GM21390 (cell line): Measurements from ENCODE around the gene MIB2.
"Not testable (repeated sequence)": the region's sequence is repeated elsewhere in the genome, so short reads cannot be mapped to it uniquely, and the experiment has no call there.

Experiments
- ATAC-seq: cut with Tn5 transposase; IDR thresholded peaks from one replicate; pipeline ENCODE4 v1.9.1; 2021; ENCODE audit not compliant: unreplicated experiment

MIB2 gene

DNA sequence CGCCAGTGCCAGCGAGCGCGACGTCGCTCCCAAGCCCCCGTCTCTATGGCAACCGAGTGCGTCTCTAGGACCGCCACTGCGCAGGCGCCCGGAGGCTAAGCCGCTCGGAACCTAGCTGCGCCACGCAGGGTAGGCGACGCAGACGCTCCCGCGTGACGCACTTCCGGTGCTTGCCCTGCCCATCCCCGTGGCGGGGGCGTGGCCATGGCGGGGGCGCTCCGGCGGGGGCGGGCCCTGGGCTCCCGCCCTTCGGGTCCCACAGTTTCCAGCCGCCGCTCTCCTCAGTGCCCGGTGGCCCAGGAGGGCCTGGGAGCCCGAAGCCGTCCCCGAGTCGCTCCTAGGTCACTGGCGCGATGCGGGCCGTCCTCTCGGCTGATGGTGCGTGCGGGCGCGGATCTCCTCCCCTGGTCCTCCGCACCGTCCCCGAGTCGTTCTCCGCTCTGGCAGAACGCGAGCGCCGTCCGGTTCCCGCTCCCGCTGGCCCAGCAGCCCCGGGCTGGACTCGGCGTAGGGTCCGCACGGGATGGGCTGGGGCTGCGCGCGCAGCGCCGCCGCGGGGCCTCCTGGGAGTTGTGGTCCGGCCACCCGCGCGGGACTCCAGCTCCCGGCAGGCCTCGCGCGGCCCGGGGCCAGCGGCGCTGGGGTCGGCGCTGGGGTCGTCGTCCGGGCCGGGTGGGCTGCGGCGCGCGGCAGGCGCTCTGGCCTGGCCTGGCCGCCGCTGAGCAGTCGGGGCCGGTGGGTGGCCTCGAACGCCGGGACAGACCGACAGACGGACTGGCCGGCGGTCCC lies at the start of gene MIB2:
MIB2 (plus strand) TSS at position 245 of the 789 bp plus-strand sequence. CDS start 7,953 bp downstream, outside the sequence.
- ATAC-seq: peak; percentile 80

DNA sequence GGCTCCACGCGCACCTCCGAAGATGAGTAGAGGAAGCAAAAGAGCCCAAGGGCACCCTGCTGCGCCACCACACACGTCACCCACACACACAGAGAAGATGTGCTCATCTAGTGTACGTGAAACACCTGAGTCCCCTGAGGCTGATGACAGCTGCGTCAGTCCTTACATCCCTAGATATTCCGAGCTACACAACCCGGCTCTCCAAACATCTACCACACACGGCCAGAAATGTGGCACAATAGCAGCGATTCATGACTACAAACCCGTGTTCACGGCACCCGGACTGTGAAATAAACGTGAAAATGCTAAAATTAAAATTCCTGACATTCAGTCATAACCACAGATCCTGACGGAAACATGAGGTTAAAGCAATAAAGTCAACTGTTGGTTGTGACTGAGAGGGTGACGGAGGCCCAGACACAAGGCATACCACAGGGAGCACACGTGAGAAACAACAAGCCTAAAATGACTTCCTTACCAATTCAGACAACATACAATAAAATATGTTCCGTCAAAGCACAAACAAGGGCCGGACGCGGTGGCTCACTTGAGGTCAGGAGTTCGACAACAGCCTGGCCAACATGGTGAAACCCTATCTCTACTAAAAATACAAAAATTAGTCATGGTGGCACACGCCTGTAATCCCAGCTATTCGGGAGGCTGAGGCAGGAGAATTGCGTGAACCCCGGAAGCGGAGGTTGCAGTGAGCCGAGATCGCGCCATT lies 48.0 kb upstream of the MIB2 start:
- no peak for ATAC-seq

DNA sequence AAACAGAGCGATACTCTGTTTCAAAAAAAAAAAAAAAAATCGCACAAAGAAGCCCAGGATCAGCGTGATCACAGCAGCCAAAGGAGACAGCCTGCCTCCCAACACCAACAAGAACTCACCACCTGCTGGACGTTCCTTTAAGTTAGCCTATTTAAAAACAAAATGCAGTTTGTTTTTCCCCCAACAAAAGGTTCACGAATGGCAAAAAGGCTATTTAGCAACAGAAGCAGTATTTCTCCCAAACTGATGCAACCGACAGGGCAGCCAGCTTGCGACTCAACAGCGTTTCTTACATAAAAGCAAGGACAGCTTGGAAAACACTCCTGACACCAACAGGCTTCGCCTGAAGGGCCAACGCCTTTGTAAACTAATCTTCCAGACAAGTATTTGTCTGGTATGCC lies 47.4 kb upstream of the MIB2 start:
- no peak for ATAC-seq

DNA sequence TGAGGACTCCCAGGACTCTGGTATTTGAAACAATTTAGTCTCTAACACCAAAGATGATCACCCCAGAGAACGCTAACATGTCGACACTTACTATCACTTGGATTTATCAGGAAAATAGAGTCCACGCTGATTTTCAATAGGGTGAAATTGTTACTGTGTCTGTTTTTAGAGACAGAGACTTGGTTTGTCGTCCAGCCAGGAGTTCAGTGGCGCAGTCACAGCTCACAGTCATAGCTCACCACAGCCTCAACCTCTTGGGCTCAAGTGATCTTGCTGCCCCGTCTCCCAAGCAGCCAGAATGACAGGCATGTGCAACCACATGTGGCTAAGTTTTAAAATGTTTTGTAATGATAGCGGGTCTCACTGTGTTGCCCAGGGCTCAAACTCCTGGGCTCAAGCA lies 46.0 kb upstream of the MIB2 start:
- ATAC-seq: no peak

DNA sequence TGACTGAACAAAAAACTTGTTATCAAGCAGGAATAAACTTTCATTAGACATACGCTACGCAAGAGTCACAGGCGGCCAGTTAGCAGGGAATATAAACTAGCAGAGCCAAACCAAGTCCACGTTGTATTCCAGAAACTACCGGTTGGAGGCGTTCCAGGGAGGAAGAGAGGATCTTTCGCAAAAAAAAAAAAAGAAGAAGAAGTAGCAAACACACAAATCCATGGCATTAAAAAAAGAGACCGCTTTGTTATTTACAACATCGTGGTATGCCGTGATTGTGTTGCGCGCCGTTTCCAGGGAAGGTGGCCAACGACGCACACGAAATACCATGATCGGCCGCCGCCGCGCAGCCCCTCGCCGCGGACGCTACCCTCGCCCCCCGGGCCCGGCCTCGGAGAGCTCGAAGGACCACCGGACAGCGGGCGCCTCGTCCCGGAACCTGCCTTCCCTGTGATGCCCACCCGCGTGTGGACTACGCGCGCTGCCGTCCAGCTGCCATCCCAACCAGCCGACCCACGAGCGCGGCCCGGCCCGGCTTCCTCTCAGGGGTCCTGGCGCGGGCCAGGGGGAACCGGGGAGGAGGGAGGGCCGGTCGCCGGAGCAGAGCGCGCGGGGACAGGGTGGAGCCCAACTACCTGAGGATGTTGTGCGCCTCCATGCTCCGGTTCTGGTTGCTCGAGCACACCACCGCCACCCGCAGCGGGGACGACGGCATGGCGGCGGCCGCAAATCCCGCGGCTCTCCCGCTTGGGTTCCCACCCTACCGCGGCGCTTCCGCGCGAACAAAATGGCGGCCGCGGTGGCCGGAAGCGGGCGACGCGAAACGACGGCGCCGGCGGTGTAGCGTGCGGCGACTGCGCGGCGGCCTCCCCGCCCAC lies 41.2 kb upstream of the MIB2 start:
- peak; percentile 61 for ATAC-seq

DNA sequence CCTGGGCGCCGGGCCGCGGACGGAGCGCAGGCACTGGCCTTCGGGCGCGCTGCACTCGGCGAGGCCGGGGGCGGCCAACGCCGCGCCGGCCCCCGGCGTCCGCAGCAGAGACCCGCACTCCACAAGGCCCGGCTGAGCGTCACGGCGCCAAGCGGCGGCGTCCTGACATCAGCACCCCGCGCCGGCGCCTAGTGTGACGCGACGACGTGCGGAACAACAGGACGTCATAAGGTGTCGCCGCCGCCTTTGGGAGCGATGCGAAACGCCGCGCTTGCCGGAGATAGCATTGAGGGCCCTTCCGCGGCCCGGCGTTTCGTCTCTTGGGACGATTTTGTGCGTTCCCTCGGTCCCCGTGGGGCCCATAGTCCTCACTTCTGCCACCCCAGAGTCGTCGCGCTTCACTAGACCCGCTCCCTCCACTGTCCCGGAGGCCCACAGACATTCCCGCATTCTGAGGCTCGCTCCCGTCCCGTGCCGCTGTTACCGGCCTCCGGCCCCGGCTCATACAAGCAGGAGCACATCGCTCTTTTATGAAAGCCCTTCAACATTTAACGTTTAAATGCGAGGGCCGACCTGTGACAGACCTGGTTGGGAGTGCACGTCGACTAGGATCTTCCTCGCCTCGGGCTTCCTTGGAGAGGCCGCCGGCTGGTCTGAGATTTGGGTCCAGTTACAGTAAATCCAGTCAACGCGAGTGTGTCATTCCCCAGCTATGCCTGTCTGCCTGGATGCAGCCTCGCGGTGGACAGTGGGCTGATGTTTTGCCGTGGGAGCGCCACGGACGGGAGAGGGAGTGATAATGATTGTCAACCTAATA lies 40.4 kb upstream of the MIB2 start, which contains the start of gene SSU72:
SSU72 (minus strand) TSS at position 143 of the 817 bp plus-strand sequence. CDS start 306 bp downstream, outside the sequence.
- peak; percentile 85 for ATAC-seq

DNA sequence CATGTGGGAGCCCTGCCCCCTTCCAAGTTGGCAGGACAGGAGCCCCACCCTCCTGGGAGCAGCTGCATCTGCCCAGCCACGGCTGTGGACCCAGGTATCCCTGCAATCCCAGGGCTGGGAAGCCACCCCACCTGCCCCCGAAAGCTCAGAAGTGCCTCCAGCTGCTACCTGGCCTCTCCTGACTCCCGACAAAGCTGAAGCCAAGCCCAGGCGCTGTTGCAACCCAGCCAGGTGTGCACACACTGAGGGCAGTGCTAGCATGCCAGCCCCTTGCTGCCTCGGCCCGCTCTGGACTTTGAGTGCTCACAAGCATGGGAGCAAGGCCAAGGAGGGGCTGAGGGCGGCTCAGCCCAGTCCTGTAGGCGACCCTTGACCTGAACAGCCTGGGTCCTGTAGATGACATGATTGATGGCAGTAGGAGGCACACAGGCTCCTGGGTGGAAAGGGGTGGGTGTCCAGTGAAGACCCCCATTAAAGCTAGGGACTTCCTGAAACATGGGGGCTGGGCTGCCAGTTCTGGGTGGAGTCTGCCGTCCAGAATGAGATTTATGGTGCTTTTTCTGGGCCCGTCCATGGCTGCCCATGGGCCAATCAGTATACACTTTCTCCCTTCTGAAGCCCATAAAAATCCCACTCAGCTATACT lies 37.8 kb upstream of the MIB2 start:
- ATAC-seq: no peak

DNA sequence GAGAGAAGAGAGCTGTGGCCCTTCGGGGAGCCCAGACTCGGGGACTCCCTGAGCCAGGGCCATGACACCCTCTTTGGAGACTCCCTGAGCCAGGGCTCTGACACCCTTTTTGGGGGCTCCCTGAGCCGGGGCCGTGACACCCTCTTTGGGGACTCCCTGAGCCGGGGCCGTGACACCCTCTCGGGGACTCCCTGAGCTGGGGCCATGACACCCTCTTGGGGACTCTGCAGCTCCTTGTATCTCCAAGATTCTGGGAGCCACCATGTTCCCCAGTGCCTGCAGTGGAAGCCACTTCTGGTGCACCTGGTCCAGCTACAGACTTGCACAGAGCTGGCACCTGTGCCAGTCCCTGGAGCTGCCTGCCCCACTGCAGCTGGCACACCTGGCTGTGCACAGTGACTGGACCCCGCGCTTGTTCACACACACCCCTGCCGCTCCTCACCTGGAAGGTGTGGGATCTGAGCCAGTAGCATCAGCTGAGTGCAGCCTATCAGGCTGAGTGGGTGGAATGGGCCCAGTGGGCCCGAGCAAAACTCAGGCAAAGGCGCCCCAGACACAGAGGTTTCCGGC lies 36.8 kb upstream of the MIB2 start:
- ATAC-seq: no peak

DNA sequence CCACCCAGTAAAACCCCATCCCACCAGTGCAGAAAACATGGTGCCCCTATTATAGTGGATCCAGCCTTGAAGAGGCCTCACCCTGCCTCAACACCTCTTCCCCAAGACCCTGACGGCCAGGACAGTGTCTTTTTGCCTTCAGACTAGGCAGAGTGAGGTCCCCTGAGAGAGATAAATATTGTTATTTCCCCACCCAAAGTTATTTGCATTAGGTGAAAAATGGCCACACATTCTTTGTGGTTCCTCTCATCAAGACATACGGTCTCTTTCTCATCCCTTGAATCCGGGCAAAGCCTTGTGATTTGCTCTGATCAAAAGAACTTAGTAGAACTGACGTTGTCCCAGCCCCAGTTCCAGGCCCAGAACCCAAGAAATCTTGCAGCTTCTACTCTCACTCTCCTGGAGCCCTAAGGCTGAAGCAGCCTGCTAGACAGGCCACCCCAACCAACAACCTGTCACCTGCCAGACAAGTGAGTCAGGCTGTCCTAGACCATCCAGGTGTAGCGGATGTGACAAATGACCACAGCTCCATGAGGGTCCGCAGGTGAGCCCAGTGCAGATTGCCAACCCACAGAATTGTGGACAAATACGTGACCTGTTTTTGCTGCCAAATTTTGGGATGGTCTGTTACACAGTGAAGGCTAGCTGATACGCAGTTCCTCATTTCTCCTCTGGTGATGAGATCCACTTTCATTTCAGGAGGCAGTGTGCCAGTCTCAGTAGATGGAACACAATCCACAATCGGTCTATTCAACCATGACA lies 32.5 kb upstream of the MIB2 start:
- no peak for ATAC-seq

DNA sequence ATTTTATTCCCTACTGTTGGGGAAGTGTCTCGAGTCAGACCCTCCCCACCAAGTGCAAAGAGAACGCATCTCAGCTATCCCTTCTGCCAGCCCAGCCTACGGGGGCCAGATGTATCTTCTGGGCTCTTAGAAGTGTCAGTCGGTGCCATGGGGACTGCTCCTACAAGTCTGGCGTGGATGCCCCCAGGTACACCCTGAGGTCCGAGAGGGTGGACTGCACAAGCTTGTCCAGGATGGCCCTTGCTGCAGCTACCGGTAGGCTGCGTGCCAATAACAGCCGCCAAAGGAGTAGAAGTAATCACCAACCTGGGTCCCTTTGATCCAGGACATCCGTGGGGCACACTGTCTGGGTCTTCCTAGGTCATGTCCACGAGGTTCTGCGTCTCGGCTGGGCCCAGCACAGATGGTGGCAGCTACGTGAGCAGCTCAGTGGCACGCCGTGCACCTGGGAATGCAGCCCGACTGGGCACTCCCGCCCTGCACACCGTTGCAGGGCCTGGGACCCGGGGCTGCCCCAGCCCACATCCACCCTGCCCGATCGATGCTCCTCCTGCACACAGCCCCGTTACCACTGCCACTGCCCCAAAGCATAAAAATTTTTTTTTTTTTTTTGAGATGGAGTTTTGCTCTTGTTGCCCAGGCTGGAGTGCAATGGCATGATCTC lies 31.8 kb upstream of the MIB2 start:
- ATAC-seq: no peak

DNA sequence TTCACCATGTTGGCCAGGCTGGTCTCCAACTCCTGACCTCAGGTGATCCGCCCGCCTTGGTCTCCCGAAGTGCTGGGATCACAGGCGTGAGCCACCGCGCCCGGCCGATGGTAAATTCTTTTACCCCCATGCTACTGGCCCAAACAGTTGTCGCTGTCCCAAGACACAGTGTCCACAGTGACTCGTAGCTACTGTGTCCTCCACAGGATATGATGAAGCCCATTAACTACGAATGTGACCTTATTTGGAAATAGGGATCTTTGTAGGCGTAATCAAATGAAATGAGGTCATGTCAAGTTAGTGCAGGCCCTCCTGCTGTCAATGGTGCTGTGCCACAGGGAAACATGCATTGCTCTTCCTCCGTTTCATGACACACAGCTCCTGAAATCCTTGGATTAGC lies 23.8 kb upstream of the MIB2 start:
- no peak for ATAC-seq

DNA sequence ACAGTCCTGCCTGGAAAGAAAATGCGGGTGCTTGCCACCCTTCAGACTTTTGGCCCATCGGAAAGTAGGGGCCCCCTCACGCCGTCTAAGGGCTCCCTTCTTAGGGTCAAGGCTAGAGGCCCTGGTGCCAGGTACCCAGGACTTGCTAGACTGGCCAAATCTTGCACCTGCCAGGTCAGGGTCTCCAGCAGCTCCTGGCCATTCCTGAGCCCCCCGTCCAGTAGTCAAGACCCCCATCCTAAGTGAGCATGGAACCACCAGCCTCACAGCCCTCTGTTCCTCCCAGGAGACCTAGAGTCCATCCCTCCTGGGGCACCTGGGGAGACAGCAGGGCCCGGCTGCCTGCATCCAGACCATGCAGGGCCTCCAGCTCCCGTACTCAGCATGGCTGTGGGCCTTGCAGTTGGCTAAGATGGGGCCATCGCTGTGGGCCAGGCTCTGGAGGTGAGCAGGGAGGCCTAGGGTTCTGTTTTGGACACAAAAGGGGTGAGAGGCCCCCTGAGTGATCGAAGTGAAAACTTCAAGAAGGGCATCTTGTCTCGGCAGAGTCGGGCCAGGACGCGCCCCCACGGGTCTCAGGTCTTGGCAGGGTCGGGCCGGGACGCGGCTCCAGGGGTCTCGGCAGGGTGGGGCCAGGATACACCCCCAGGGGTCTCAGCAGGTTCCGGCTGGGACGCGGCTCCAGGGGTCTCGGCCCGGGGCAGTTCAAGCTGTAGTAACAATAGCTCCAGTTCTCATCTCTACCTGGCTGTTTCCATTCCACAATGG lies 21.3 kb upstream of the MIB2 start:
- no peak for ATAC-seq

DNA sequence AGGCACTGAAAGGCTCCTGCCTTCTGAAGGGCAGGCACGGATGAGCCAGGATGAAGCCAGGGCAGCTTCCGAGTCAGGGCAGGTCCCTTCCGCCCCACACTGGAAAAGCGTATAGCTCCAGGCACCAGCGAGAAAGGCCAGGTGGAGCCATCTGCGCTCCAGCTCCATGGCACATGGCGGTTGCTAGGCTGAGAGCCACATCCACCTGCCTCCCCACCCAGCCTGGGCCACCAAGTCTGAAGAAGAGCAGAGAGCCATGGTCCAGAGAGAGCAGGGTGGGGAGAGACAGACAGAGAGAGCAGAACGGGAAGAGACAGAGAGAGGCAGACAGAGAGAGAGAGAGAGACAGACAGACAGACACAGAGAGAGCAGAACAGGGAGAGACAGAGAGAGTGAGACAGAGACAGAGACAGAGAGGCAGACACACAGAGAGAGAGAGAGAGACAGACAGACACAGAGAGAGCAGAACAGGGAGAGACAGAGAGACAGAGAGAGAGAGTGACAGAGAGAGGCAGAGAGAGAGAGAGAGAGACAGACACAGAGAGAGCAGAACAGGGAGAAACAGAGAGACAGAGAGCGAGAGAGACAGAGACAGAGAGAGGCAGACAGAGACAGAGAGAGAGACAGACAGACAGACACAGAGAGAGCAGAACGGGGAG lies 20.6 kb upstream of the MIB2 start:
- no peak for ATAC-seq

DNA sequence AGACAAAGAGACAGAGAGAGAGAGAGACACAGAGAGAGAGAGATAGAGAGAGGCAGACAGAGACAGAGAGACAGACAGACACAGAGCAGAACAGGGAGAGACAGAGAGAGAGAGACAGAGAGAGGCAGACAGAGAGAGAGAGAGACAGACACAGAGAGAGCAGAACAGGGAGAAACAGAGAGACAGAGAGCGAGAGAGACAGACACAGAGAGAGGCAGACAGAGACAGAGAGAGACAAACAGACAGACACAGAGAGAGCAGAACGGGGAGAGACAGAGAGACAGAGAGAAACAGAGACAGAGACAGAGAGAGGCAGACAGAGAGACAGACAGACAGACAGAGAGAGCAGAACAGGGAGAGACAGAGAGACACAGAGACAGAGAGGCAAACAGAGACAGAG lies 20.0 kb upstream of the MIB2 start:
- not testable (repeated sequence) for ATAC-seq

DNA sequence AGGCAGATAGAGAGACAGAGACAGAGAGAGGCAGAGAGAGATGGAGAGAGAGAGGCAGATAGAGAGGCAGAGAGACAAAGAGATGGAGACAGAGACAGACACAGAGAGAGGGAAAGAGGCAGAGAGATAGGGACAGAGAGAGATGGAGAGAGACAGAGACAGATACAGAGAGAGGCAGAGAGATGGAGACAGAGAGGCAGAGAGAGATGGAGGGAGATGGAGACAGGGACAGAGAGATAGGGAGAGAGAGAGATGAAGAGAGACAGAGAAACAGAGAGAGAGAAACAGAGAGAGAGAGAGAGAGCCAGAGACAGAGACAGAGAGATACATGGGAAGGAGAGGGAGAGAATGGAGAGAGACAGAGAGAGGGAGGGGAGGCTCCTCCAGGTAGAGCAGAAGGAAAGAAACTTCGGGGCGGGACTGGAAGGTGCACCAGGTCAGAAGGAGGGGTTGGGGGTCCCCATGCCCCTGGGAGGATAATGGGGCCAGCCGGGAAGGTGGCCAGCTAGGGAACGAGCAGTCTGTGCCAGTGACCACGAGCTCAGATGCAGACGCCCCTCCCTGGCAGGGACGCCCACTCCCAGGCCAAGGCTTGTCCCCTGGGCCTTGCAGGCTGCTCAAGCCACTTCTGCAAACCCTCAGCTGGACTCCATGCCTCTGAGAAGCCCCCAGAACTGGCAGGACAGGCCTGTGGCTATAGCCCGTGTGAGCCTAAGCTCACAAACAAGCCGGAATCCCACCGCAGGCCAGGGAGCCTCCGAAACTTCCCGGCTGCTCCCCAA lies 18.6 kb upstream of the MIB2 start:
- ATAC-seq: no peak

DNA sequence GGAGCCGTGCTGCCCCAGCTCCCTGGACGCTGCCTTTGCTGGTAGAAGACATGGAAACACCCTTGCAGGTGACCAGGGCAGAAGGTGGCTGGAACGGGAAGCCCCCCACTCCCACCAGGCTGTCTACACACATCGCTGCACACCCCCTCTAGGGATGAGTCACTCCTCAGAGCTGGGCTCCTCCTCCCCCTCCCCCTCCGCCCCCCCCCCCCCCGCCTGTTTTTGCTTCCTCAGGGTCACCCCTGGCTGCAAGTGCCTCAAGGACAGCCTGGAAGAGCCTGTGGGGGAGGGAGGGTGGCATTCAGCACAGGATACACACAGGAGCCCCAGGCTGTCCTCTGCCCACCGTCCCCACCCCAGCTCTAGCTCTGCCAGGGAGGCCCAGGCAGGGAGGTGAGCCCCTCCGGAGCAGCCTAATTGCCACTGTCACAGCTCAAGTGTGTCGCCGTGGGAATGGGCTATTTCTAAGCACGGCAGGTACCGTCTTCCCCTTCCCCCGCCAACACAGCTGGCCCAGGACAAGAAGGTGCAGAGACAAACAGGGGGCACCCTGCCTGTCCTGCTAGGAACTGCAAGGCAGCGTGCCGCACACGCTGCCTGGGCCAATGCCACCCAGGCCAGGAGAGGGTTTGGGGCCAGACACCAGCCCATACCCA lies 17.9 kb upstream of the MIB2 start:
- no peak for ATAC-seq
